GM18861 (cell line): ENCODE measurements around the gene PIWIL4.

Experiments
- ATAC-seq: cut with Tn5 transposase; IDR thresholded peaks from one replicate; pipeline ENCODE4 v1.9.1; 2021; ENCODE audit not compliant: unreplicated experiment

PIWIL4 gene

GRCh38 chr11:94567181-94567670, at the start of gene PIWIL4:
Gene PIWIL4, plus strand, starts transcription at chr11:94567368. Its CDS starts 151 bp downstream, at chr11:94567519.
- no peak for ATAC-seq

GRCh38 chr11:94518300-94518699, 48.9 kb upstream of the PIWIL4 start:
- no peak for ATAC-seq

- peak; percentile 41 for ATAC-seq
Measured at GRCh38 chr11:94519478-94520084, 47.6 kb upstream of the PIWIL4 start.

GRCh38 chr11:94521684-94522083, 45.5 kb upstream of the PIWIL4 start:
- ATAC-seq: peak; percentile 53

GRCh38 chr11:94524341-94524740, 42.8 kb upstream of the PIWIL4 start:
- ATAC-seq: no peak

GRCh38 chr11:94525546-94526324, 41.4 kb upstream of the PIWIL4 start:
- ATAC-seq: no peak

GRCh38 chr11:94526645-94527438, 40.3 kb upstream of the PIWIL4 start:
- ATAC-seq: no peak

GRCh38 chr11:94528551-94528950, 38.6 kb upstream of the PIWIL4 start:
- ATAC-seq: no peak

- ATAC-seq: no peak
Measured at GRCh38 chr11:94532211-94532610, 35.0 kb upstream of the PIWIL4 start.

GRCh38 chr11:94533206-94533605, 34.0 kb upstream of the PIWIL4 start:
- no peak for ATAC-seq

GRCh38 chr11:94533696-94534630, 33.2 kb upstream of the PIWIL4 start:
- no peak for ATAC-seq

- no peak for ATAC-seq
Measured at GRCh38 chr11:94536386-94536785, 30.8 kb upstream of the PIWIL4 start.

- no peak for ATAC-seq
Measured at GRCh38 chr11:94537031-94537600, 30.1 kb upstream of the PIWIL4 start.

GRCh38 chr11:94539420-94539819, 27.7 kb upstream of the PIWIL4 start:
- ATAC-seq: no peak

GRCh38 chr11:94543695-94544645, 23.2 kb upstream of the PIWIL4 start, which contains the start of gene FUT4:
Gene FUT4, plus strand, starts transcription at chr11:94543921. Its CDS starts 213 bp downstream, at chr11:94544134.
- ATAC-seq: peak; percentile 70

GRCh38 chr11:94544646-94545263, 22.4 kb upstream of the PIWIL4 start:
- no peak for ATAC-seq

GRCh38 chr11:94545264-94546161, 21.7 kb upstream of the PIWIL4 start:
- no peak for ATAC-seq

GRCh38 chr11:94546162-94546470, 21.1 kb upstream of the PIWIL4 start:
- no peak for ATAC-seq
